22Rv1 (cell line): Measurements from ENCODE around the gene EIF4E2.

Experiments
- CTCF ChIP-seq: fragments of 450-650 bp; IDR thresholded peaks from 2 replicates; pipeline ENCODE4 v1.5.1; 2017; ENCODE audit warnings: mild to moderate bottlenecking
- ZFX ChIP-seq: fragments of 450-650 bp; IDR thresholded peaks from 2 replicates; pipeline ENCODE4 v1.6.1; 2017; ENCODE audit warnings: antibody characterized with exemption, borderline replicate concordance

- no peak for TF ChIP-seq CTCF
- TF ChIP-seq ZFX, result no peak
Measured at GRCh38 chr2:232586943-232587505, 36.5 kb downstream of the EIF4E2 start.
